Activated T-helper 2 cell treated with anti-CD3 and anti-CD28 coated beads, Interferon-gamma antibody, Interleukin-2, Interleukin-4, amounts not matched to agents 10 μg/mL and 5 μg/mL and 100 μg/mL, durations not matched to agents 14 hours and 24 hours and 36 hours (primary cell): Measurements from ENCODE around the gene ENOX1. TPM values are rescaled to one million over a fixed set of nuclear protein-coding genes. Genes with fewer than 3 reads are reported as not detected.

ENCODE experiments used
- DNase-seq: peaks from one replicate; pipeline ENCODE4 v3.0.0; 2021; ENCODE audit warnings: low spot score
- H3K27ac Mint-ChIP-seq: one replicate; pipeline ENCODE4 v1.8.0; 2021; ENCODE audit warnings: mixed read lengths
- H3K27me3 Mint-ChIP-seq: one replicate; pipeline ENCODE4 v1.8.0; 2021; ENCODE audit warnings: low read depth, mixed read lengths
- H3K36me3 Mint-ChIP-seq: one replicate; pipeline ENCODE4 v1.8.0; 2021; ENCODE audit warnings: low read depth, mixed read lengths
- H3K4me1 Mint-ChIP-seq: one replicate; pipeline ENCODE4 v1.8.0; 2021; ENCODE audit warnings: low read depth, mixed read lengths
- H3K4me3 Mint-ChIP-seq: one replicate; pipeline ENCODE4 v1.8.0; 2021; ENCODE audit warnings: low read depth, mild to moderate bottlenecking, moderate library complexity, mixed read lengths
- H3K9me3 Mint-ChIP-seq: one replicate; pipeline ENCODE4 v1.8.0; 2021; ENCODE audit warnings: mixed read lengths
- intact Hi-C: fragments of 100-400 bp; cut with micrococcal nuclease; formaldehyde crosslinking; loops from one replicate; pipeline ENCODE4 v1.15.1; 2023
- total RNA-seq: library from RNA; stranded (reverse); gene quantifications from 2 replicates; pipeline ENCODE4 v1.2.3, GENCODE V29; 2022

Gene ENOX1
- total RNA-seq, 1 donor from 2014 or later: 0.18 TPM

- intact Hi-C loops: no loop called here
- Mint-ChIP-seq H3K36me3 (no peaks in the 10 kb centered on the region), H3K4me3 (no peak overlapping the region), H3K4me1 (no peaks in the 10 kb centered on the region), H3K9me3 (no peaks in the 10 kb centered on the region), H3K27ac (no peak overlapping the region), H3K27me3 (peaks cover 22% of the 10 kb centered on the region)
- no peak for DNase-seq
These were observed 548.3 kb downstream of the ENOX1 start for GRCh38 chr13:43238341-43239083.

GRCh38 chr13:43237616-43238015, 549.2 kb downstream of the ENOX1 start:
- H3K4me3 Mint-ChIP-seq: no peak overlapping the region
- peaks cover 21% of the 10 kb centered on the region for H3K27me3 Mint-ChIP-seq
- no peak for DNase-seq
- no peaks in the 10 kb centered on the region for H3K4me1 Mint-ChIP-seq
- intact Hi-C loops: no loop called here
- H3K27ac Mint-ChIP-seq: no peak overlapping the region
- H3K36me3 Mint-ChIP-seq: no peaks in the 10 kb centered on the region
- H3K9me3 Mint-ChIP-seq: no peaks in the 10 kb centered on the region

GRCh38 chr13:43235028-43235427, 551.7 kb downstream of the ENOX1 start:
- H3K9me3 Mint-ChIP-seq: no peaks in the 10 kb centered on the region
- intact Hi-C loops: no loop called here
- no peaks in the 10 kb centered on the region for H3K36me3 Mint-ChIP-seq
- peaks cover 11% of the 10 kb centered on the region for H3K27me3 Mint-ChIP-seq
- no peak for DNase-seq
- no peak overlapping the region for H3K27ac Mint-ChIP-seq
- H3K4me3 Mint-ChIP-seq: no peak overlapping the region
- H3K4me1 Mint-ChIP-seq: no peaks in the 10 kb centered on the region

GRCh38 chr13:43232873-43233265, 553.9 kb downstream of the ENOX1 start:
- H3K27ac Mint-ChIP-seq: no peak overlapping the region
- no peak overlapping the region for H3K4me3 Mint-ChIP-seq
- no peaks in the 10 kb centered on the region for H3K9me3 Mint-ChIP-seq
- intact Hi-C loops: no loop called here
- DNase-seq: no peak
- no peaks in the 10 kb centered on the region for H3K4me1 Mint-ChIP-seq
- H3K36me3 Mint-ChIP-seq: no peaks in the 10 kb centered on the region
- peaks cover 9% of the 10 kb centered on the region for H3K27me3 Mint-ChIP-seq

GRCh38 chr13:43232144-43232872, 554.5 kb downstream of the ENOX1 start:
- Mint-ChIP-seq H3K36me3 (no peaks in the 10 kb centered on the region), H3K4me1 (no peaks in the 10 kb centered on the region), H3K9me3 (no peaks in the 10 kb centered on the region), H3K27me3 (peaks cover 9% of the 10 kb centered on the region), H3K27ac (no peak overlapping the region), H3K4me3 (no peak overlapping the region)
- intact Hi-C loops: no loop called here
- no peak for DNase-seq

- no peak overlapping the region for H3K4me3 Mint-ChIP-seq
- H3K36me3 Mint-ChIP-seq: no peaks in the 10 kb centered on the region
- H3K27me3 Mint-ChIP-seq: peaks cover 9% of the 10 kb centered on the region
- no peaks in the 10 kb centered on the region for H3K9me3 Mint-ChIP-seq
- no peaks in the 10 kb centered on the region for H3K4me1 Mint-ChIP-seq
- DNase-seq: no peak
- no peak overlapping the region for H3K27ac Mint-ChIP-seq
- intact Hi-C loops: no loop called here
These were observed 555.8 kb downstream of the ENOX1 start for GRCh38 chr13:43230989-43231388.

GRCh38 chr13:43229506-43229905, 557.3 kb downstream of the ENOX1 start:
- no peak overlapping the region for H3K4me3 Mint-ChIP-seq
- intact Hi-C loops: no loop called here

GRCh38 chr13:43227721-43228120, 559.1 kb downstream of the ENOX1 start:
- Mint-ChIP-seq H3K36me3 (no peaks in the 10 kb centered on the region), H3K27me3 (peaks cover 9% of the 10 kb centered on the region), H3K27ac (no peak overlapping the region), H3K4me3 (no peak overlapping the region), H3K9me3 (no peaks in the 10 kb centered on the region), H3K4me1 (no peaks in the 10 kb centered on the region)
- intact Hi-C loops: no loop called here
- no peak for DNase-seq

More at GRCh38 chr13:43229506-43229905, 557.3 kb downstream of the ENOX1 start:
- Mint-ChIP-seq H3K27ac (no peak overlapping the region), H3K36me3 (no peaks in the 10 kb centered on the region), H3K27me3 (peaks cover 9% of the 10 kb centered on the region), H3K9me3 (no peaks in the 10 kb centered on the region), H3K4me1 (no peaks in the 10 kb centered on the region)
- no peak for DNase-seq

GRCh38 chr13:43223216-43223615, 563.6 kb downstream of the ENOX1 start:
- H3K27me3 Mint-ChIP-seq: peaks cover 10% of the 10 kb centered on the region
- no peaks in the 10 kb centered on the region for H3K36me3 Mint-ChIP-seq
- H3K4me3 Mint-ChIP-seq: no peak overlapping the region
- H3K4me1 Mint-ChIP-seq: no peaks in the 10 kb centered on the region
- no peak overlapping the region for H3K27ac Mint-ChIP-seq
- no peaks in the 10 kb centered on the region for H3K9me3 Mint-ChIP-seq
- intact Hi-C loops: no loop called here
- no peak for DNase-seq

- Mint-ChIP-seq H3K27me3 (peaks cover 10% of the 10 kb centered on the region), H3K27ac (no peak overlapping the region), H3K9me3 (no peaks in the 10 kb centered on the region), H3K4me1 (no peaks in the 10 kb centered on the region), H3K4me3 (no peak overlapping the region), H3K36me3 (no peaks in the 10 kb centered on the region)
- DNase-seq: no peak
- intact Hi-C loops: no loop called here
These were observed 564.7 kb downstream of the ENOX1 start for GRCh38 chr13:43222086-43222485.

- DNase-seq: no peak
- Mint-ChIP-seq H3K36me3 (no peaks in the 10 kb centered on the region), H3K27ac (no peak overlapping the region), H3K4me1 (no peaks in the 10 kb centered on the region), H3K9me3 (no peaks in the 10 kb centered on the region), H3K4me3 (no peak overlapping the region), H3K27me3 (peaks cover 10% of the 10 kb centered on the region)
- intact Hi-C loops: no loop called here
These were observed 565.2 kb downstream of the ENOX1 start for GRCh38 chr13:43221611-43222010.

- Mint-ChIP-seq H3K27ac (no peak overlapping the region), H3K9me3 (no peaks in the 10 kb centered on the region), H3K36me3 (no peaks in the 10 kb centered on the region), H3K4me1 (no peaks in the 10 kb centered on the region), H3K4me3 (no peak overlapping the region), H3K27me3 (peaks cover 10% of the 10 kb centered on the region)
- intact Hi-C loops: no loop called here
- DNase-seq: no peak
These were observed 565.7 kb downstream of the ENOX1 start for GRCh38 chr13:43220873-43221595.

GRCh38 chr13:43214124-43214523, 572.6 kb downstream of the ENOX1 start:
- Mint-ChIP-seq H3K9me3 (no peaks in the 10 kb centered on the region), H3K36me3 (no peaks in the 10 kb centered on the region), H3K27me3 (peaks cover 6% of the 10 kb centered on the region), H3K4me3 (no peak overlapping the region), H3K27ac (no peak overlapping the region), H3K4me1 (no peaks in the 10 kb centered on the region)
- intact Hi-C loops: no loop called here
- DNase-seq: no peak
